ENCODE measurements around the gene MROH9.

DNA sequence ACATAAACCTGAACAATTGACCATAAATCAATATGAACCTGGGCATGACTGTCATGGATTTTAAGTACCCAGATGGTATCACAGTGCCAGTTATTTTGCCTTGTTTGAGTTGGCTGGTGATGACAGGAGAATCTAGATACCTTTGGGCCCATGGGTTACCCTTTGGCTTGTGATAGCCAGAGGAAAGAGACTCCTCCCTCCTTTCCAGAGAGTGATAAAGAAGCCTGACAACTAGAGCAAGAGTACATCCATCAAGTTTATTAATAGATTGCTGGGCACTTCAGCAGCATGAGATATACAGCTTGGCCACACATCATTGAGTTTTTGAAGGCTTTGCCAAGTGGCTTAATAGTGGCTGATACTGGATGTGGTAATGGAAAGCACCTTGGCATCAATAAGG, 148.8 kb downstream of the MROH9 start:
- TF ChIP-seq, protein P1, sequence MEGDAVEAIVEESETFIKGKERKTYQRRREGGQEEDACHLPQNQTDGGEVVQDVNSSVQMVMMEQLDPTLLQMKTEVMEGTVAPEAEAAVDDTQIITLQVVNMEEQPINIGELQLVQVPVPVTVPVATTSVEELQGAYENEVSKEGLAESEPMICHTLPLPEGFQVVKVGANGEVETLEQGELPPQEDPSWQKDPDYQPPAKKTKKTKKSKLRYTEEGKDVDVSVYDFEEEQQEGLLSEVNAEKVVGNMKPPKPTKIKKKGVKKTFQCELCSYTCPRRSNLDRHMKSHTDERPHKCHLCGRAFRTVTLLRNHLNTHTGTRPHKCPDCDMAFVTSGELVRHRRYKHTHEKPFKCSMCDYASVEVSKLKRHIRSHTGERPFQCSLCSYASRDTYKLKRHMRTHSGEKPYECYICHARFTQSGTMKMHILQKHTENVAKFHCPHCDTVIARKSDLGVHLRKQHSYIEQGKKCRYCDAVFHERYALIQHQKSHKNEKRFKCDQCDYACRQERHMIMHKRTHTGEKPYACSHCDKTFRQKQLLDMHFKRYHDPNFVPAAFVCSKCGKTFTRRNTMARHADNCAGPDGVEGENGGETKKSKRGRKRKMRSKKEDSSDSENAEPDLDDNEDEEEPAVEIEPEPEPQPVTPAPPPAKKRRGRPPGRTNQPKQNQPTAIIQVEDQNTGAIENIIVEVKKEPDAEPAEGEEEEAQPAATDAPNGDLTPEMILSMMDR (IDR thresholded peaks at IDR 0.05 in 4 of 5, conservative IDR thresholded peaks at IDR 0.05 in 1 of 5), result no peak
- TF ChIP-seq POLR2A (IDR thresholded peaks at IDR 0.05), result no peak
